ENCODE results near the gene ANKRD17.

GRCh38 chr4:73087871-73088270 is 170.7 kb downstream of the ANKRD17 start:
- TF ChIP-seq CTCF (IDR thresholded peaks at IDR 0.05) (no peak), POLR2AphosphoS5 (IDR thresholded peaks at IDR 0.05) (no peak), EP300 (IDR thresholded peaks at IDR 0.05; ENCODE audit: low read depth) (no peak), POLR2A (IDR thresholded peaks at IDR 0.05) (no peak)

All from transverse colon (tissue), 4 donors.